ENCODE measurements around the gene LRRC14B. TPM values are rescaled to one million over a fixed set of nuclear protein-coding genes. Genes with fewer than 3 reads are reported as not detected.

The LRRC14B gene
- total RNA-seq, 1 experiment from 2014 or later, result 0.82 TPM

- DNase-seq (ENCODE audit: low read depth, low spot score) (no peak), ATAC-seq (no peak)
- Histone ChIP-seq H3K4me1 (ENCODE audit: control insufficient read depth, insufficient read depth, low read length) (peaks cover 24% of the 10 kb centered on the region), H3K27me3 (ENCODE audit: control insufficient read depth, insufficient read depth, low read length) (no peaks in the 10 kb centered on the region), H3K27ac (ENCODE audit: low read length) (no peak overlapping the region), H3K4me3 (ENCODE audit: low read depth in 2 of 2, low read length in 2 of 2) (no peak overlapping the region), H3K36me3 (ENCODE audit: control insufficient read depth, insufficient read depth, low read length) (no peaks in the 10 kb centered on the region), H3K9me3 (ENCODE audit: control insufficient read depth, insufficient read depth, low read depth, low read length) (no peaks in the 10 kb centered on the region)
- TF ChIP-seq TCF7L2 (IDR thresholded peaks at IDR 0.05; ENCODE audit: low read depth, low read length), result no peak
- TF ChIP-seq SIN3A (IDR thresholded peaks at IDR 0.05; ENCODE audit: borderline replicate concordance, insufficient read depth, low read depth, low read length), result no peak
- intact Hi-C loops (cut with micrococcal nuclease; ENCODE audit: unreplicated experiment), result no loop called here
- CTCF ChIA-PET, result no interaction called here
- POLR2A ChIA-PET, result no interaction called here
- no TSS peak for BruUV-seq (replicated peaks)
- in situ Hi-C loops (cut with HindIII; ENCODE audit: low pct_unique_long_range_greater_than_20kb, low sequenced_read_pairs), result no loop called here
Observed at GRCh38 chr5:204001-204400, 12.7 kb downstream of the LRRC14B start.

DNA sequence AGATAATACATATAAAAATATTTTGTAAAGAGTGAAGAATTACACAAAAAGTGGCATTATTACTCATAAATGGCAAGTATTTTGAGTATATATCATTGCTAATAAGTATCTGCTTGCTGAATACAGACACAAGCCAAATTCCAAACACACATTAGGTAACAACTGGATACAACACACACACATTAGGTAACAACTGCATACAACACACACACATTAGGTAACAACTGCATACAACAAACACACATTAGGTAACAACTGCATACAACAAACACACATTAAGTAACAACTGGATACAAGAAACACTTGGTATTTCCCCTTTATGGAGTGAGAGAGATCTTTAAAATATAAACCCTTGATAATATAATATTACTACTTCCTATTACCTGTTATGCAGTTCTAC, 13.2 kb downstream of the LRRC14B start:
- no peaks in the 10 kb centered on the region for H3K36me3 ChIP-seq (ENCODE audit: control insufficient read depth, insufficient read depth, low read length)
- H3K4me1 ChIP-seq (ENCODE audit: control insufficient read depth, insufficient read depth, low read length), result peaks cover 24% of the 10 kb centered on the region
- no peaks in the 10 kb centered on the region for H3K9me3 ChIP-seq (ENCODE audit: control insufficient read depth, insufficient read depth, low read depth, low read length)
- DNase-seq (ENCODE audit: low read depth, low spot score) (no peak), ATAC-seq (no peak)
- CTCF ChIA-PET, result no interaction called here
- H3K27me3 ChIP-seq (ENCODE audit: control insufficient read depth, insufficient read depth, low read length), result no peaks in the 10 kb centered on the region
- H3K4me3 ChIP-seq (ENCODE audit: low read depth in 2 of 2, low read length in 2 of 2), result no peak overlapping the region
- no TSS peak for BruUV-seq (replicated peaks)
- in situ Hi-C loops (cut with HindIII; ENCODE audit: low pct_unique_long_range_greater_than_20kb, low sequenced_read_pairs), result no loop called here
- no peak for TF ChIP-seq TCF7L2 (IDR thresholded peaks at IDR 0.05; ENCODE audit: low read depth, low read length)
- TF ChIP-seq SIN3A (IDR thresholded peaks at IDR 0.05; ENCODE audit: borderline replicate concordance, insufficient read depth, low read depth, low read length), result no peak
- TF ChIP-seq POLR2AphosphoS5 (IDR thresholded peaks at IDR 0.05; ENCODE audit: low read depth, low read length), result no peak
- no peak for TF ChIP-seq REST (IDR thresholded peaks at IDR 0.05; ENCODE audit: insufficient read depth in 1 of 2, low read depth in 2 of 2, low read length in 1 of 2)
- TF ChIP-seq, protein P1, sequence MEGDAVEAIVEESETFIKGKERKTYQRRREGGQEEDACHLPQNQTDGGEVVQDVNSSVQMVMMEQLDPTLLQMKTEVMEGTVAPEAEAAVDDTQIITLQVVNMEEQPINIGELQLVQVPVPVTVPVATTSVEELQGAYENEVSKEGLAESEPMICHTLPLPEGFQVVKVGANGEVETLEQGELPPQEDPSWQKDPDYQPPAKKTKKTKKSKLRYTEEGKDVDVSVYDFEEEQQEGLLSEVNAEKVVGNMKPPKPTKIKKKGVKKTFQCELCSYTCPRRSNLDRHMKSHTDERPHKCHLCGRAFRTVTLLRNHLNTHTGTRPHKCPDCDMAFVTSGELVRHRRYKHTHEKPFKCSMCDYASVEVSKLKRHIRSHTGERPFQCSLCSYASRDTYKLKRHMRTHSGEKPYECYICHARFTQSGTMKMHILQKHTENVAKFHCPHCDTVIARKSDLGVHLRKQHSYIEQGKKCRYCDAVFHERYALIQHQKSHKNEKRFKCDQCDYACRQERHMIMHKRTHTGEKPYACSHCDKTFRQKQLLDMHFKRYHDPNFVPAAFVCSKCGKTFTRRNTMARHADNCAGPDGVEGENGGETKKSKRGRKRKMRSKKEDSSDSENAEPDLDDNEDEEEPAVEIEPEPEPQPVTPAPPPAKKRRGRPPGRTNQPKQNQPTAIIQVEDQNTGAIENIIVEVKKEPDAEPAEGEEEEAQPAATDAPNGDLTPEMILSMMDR (IDR thresholded peaks at IDR 0.05), result no peak
- H3K27ac ChIP-seq (ENCODE audit: low read length), result no peak overlapping the region
- POLR2A ChIA-PET, result no interaction called here
- intact Hi-C loops (cut with micrococcal nuclease; ENCODE audit: unreplicated experiment), result no loop called here

DNA sequence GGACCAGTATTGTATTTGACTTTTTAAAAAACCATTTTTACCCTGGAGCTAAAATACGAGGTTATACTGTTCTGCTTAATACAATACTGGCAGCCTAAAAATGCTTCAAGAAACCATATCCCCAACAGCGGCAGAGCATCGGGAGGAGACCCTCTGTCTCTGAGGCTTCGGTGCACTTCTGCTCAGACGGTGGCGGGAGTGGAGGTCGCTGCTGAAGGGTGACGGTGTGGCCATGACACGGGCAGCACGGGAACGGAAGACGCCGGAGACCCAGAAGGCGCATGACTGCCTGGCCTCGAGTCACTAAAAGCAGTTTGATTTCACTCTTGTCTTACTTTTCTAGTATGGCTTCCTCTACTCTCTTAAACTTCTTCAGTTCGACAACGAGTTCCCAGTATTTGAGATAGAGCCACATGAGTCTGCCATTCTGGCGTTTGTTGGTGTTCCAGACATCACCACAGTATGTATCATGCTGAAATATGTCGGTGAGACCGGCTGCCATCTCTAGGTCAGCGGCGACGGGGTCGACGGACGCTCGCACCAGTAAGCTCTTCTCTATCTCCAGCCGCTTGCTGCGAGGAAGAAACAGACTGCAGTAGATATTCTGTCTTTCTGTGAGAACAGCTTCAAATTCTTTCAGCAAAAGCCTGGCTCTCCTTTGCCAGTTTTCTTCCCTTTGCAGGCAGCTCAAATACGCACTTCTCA, 13.8 kb downstream of the LRRC14B start:
- in situ Hi-C loops (cut with HindIII; ENCODE audit: low pct_unique_long_range_greater_than_20kb, low sequenced_read_pairs), result no loop called here
- POLR2A ChIA-PET, result no interaction called here
- no peak for TF ChIP-seq TCF7L2 (IDR thresholded peaks at IDR 0.05; ENCODE audit: low read depth, low read length)
- TSS peak; percentile 66 for BruUV-seq (replicated peaks)
- intact Hi-C loops (cut with micrococcal nuclease; ENCODE audit: unreplicated experiment), result no loop called here
- CTCF ChIA-PET, result no interaction called here
- Histone ChIP-seq H3K9me3 (ENCODE audit: control insufficient read depth, insufficient read depth, low read depth, low read length) (no peaks in the 10 kb centered on the region), H3K36me3 (ENCODE audit: control insufficient read depth, insufficient read depth, low read length) (no peaks in the 10 kb centered on the region), H3K4me3 (ENCODE audit: low read depth in 2 of 2, low read length in 2 of 2) (no peak overlapping the region), H3K4me1 (ENCODE audit: control insufficient read depth, insufficient read depth, low read length) (peaks cover 27% of the 10 kb centered on the region), H3K27ac (ENCODE audit: low read length) (peak overlapping the region; percentile 77; the same call in 1 of the 2 replicates), H3K27me3 (ENCODE audit: control insufficient read depth, insufficient read depth, low read length) (no peaks in the 10 kb centered on the region)
- ATAC-seq (no peak), DNase-seq (ENCODE audit: low read depth, low spot score) (no peak)
